Erythroblast (primary cell): Measurements from ENCODE around the gene CCDC59.

ENCODE experiments used
- GATA1 ChIP-seq: IDR thresholded peaks from 2 replicates; pipeline ENCODE4 v1.6.1; 2011; ENCODE audit warnings: low read depth, mild to moderate bottlenecking, control low read depth, low read length, moderate library complexity
- POLR2A ChIP-seq: IDR thresholded peaks from 2 replicates; pipeline ENCODE4 v1.6.1; 2011; ENCODE audit warnings: mild to moderate bottlenecking, low read length

GRCh38 chr12:82329508-82329907, 28.7 kb downstream of the CCDC59 start:
- TF ChIP-seq POLR2A (no peak), GATA1 (no peak)
